ENCODE results near the gene POU6F2.

- TF ChIP-seq, protein P1, sequence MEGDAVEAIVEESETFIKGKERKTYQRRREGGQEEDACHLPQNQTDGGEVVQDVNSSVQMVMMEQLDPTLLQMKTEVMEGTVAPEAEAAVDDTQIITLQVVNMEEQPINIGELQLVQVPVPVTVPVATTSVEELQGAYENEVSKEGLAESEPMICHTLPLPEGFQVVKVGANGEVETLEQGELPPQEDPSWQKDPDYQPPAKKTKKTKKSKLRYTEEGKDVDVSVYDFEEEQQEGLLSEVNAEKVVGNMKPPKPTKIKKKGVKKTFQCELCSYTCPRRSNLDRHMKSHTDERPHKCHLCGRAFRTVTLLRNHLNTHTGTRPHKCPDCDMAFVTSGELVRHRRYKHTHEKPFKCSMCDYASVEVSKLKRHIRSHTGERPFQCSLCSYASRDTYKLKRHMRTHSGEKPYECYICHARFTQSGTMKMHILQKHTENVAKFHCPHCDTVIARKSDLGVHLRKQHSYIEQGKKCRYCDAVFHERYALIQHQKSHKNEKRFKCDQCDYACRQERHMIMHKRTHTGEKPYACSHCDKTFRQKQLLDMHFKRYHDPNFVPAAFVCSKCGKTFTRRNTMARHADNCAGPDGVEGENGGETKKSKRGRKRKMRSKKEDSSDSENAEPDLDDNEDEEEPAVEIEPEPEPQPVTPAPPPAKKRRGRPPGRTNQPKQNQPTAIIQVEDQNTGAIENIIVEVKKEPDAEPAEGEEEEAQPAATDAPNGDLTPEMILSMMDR (conservative IDR thresholded peaks at IDR 0.05; ENCODE audit: low read depth, low read length): no peak
- TF ChIP-seq EZH2 (IDR thresholded peaks at IDR 0.05; ENCODE audit: borderline replicate concordance, low read depth, low read length, poor library complexity, severe bottlenecking): no peak
These were observed 327.1 kb downstream of the POU6F2 start for GRCh38 chr7:39304668-39305405.

Data from A673 (cell line).